A549 (cell line): ENCODE results near the gene CIRBP. TPM values are rescaled to one million over a fixed set of nuclear protein-coding genes. Genes with fewer than 3 reads are reported as not detected.
A peak's percentile ranks its signal among the peaks of the same experiment; 100 is the strongest.

Source experiments
- ATAC-seq, 2 experiments: fragments of 200-7000 bp in 1 of 2; fragments of >200 bp in 1 of 2; cut with Nextera tagmentation in 1 of 2; cut with Tn5 transposase in 1 of 2; 3 replicates each; pipeline versions ENCODE4 v1.8.0 to v1.9.1; 2018 to 2020; ENCODE audit warnings: mild to moderate bottlenecking in 1 of 2, moderate library complexity in 1 of 2
- CTCF ChIA-PET: fragments of 300-600 bp; sonication (Branson Sonifier 250); formaldehyde crosslinking; extraction: SDS; loops from one replicate; lab custom pipeline; 2021; ENCODE audit warnings: antibody characterized with exemption, inconsistent platforms; lab: Yijun Ruan, JAX
- POLR2A ChIA-PET: fragments of 350-600 bp; formaldehyde crosslinking; extraction: SDS; loops from one replicate; lab custom pipeline; 2021; ENCODE audit warnings: antibody characterized with exemption, inconsistent platforms; lab: Yijun Ruan, JAX
- DNase-seq, 2 experiments: peaks; one replicate each; pipeline versions ENCODE4 v3.0.0 to v3.0.0-alpha.2; 2011 to 2016; ENCODE audit warnings: low read depth in 1 of 2, low spot score in 1 of 2
- FAIRE-seq: peaks from 2 replicates; lab custom pipeline; 2011; peaks lifted over from hg19 to GRCh38; lab: Jason Lieb, UNC
- H3K27ac ChIP-seq, 2 experiments: fragments of >200 bp; sonication (Bioruptor Twin); formaldehyde crosslinking; 3 replicates each; pipeline ENCODE4 v1.5.1; 2016 to 2017
- H3K4me1 ChIP-seq: fragments of >200 bp; sonication (Bioruptor Twin); formaldehyde crosslinking; 3 replicates; pipeline ENCODE4 v1.6.1; 2016
- H3K4me2 ChIP-seq: fragments of >200 bp; sonication (Bioruptor Twin); formaldehyde crosslinking; 3 replicates; pipeline ENCODE4 v1.6.1; 2016
- H3K4me3 ChIP-seq: fragments of >200 bp; sonication (Bioruptor Twin); formaldehyde crosslinking; 3 replicates; pipeline ENCODE4 v1.5.1; 2016
- H3K9me3 ChIP-seq: fragments of >200 bp; sonication (Bioruptor Twin); formaldehyde crosslinking; 3 replicates; pipeline ENCODE4 v1.6.1; 2016
- BHLHE40 ChIP-seq: IDR thresholded peaks from 2 replicates; pipeline ENCODE4 v1.6.1; 2012; ENCODE audit warnings: low read depth, low read length, inconsistent platforms
- CBX8 ChIP-seq: fragments of 200-600 bp; sonication (generic); IDR thresholded peaks from 2 replicates; pipeline ENCODE4 v1.6.1; 2016
- E2F6 ChIP-seq: IDR thresholded peaks from 2 replicates; pipeline ENCODE4 v1.6.1; 2012; ENCODE audit warnings: low read depth, borderline replicate concordance
- EHMT2 ChIP-seq: fragments of 200-600 bp; sonication (generic); IDR thresholded peaks from 2 replicates; pipeline ENCODE4 v1.6.1; 2016; ENCODE audit warnings: antibody characterized with exemption, low read depth, mild to moderate bottlenecking, moderate library complexity
- HMGXB4 ChIP-seq: fragments of 250-450 bp; sonication (Bioruptor Pico); IDR thresholded peaks from 2 replicates; pipeline ENCODE4 v1.5.0; 2021; ENCODE audit warnings: mild to moderate bottlenecking, moderate library complexity, borderline replicate concordance
- JUN ChIP-seq, 2 experiments: fragments of >200 bp; sonication (Bioruptor Twin); formaldehyde crosslinking; IDR thresholded peaks; 2 replicates in 1 of 2; 3 replicates in 1 of 2; pipeline ENCODE4 v1.6.1; 2016 to 2017
- MAX ChIP-seq: IDR thresholded peaks from 2 replicates; pipeline ENCODE4 v1.6.1; 2012
- MAZ ChIP-seq: fragments of 150-350 bp; IDR thresholded peaks from 2 replicates; pipeline ENCODE4 v1.6.1; 2014; ENCODE audit warnings: antibody characterized with exemption, low read depth, low read length, borderline replicate concordance
- NFE2L2 ChIP-seq: fragments of 150-350 bp; conservative IDR thresholded peaks from 2 replicates; pipeline ENCODE4 v1.6.1; 2014; ENCODE audit warnings: low read length
- PHF8 ChIP-seq: fragments of 200-600 bp; sonication (generic); IDR thresholded peaks from 2 replicates; pipeline ENCODE4 v1.6.1; 2016; ENCODE audit warnings: low read depth, mild to moderate bottlenecking, antibody characterized with exemption, moderate library complexity, borderline replicate concordance
- RCOR1 ChIP-seq: fragments of 150-350 bp; IDR thresholded peaks from 2 replicates; pipeline ENCODE4 v1.6.1; 2014; ENCODE audit warnings: antibody characterized with exemption, low read length, low read depth
- ZNF302 ChIP-seq: fragments of 250-450 bp; sonication (Bioruptor Pico); IDR thresholded peaks from 2 replicates; pipeline ENCODE4 v1.9.0; 2021; ENCODE audit warnings: inconsistent platforms, mild to moderate bottlenecking, moderate library complexity
- ZSCAN20 ChIP-seq: fragments of 250-450 bp; sonication (Bioruptor Pico); IDR thresholded peaks from 2 replicates; pipeline ENCODE4 v1.8.0; 2022; ENCODE audit warnings: mild to moderate bottlenecking, moderate library complexity
- WGBS: methylation state at CpG from one replicate; pipeline ENCODE4 v1.1.6; 2017; ENCODE audit errors: missing lambda C conversion rate; 5-methylcytosine and 5-hydroxymethylcytosine counted together
- polyA plus RNA-seq, 4 experiments: library from polyadenylated mRNA; depleted of rRNA in 3 of 4; stranded (reverse); fragments of >200 nt; fragmentation: RNase III in 1 of 4; extraction: RNeasy Plus Mini Kit Qiagen cat#74134 plus additional on column Dnase treatment in 1 of 4; gene quantifications; 2 replicates in 3 of 4; 3 replicates in 1 of 4; pipeline ENCODE4 v1.2.3, GENCODE V29; 2011 to 2017

Gene CIRBP
- polyA plus RNA-seq, 2 of the 4 experiments (the other 2 are of a cell fraction), result 151 to 178 TPM

DNA sequence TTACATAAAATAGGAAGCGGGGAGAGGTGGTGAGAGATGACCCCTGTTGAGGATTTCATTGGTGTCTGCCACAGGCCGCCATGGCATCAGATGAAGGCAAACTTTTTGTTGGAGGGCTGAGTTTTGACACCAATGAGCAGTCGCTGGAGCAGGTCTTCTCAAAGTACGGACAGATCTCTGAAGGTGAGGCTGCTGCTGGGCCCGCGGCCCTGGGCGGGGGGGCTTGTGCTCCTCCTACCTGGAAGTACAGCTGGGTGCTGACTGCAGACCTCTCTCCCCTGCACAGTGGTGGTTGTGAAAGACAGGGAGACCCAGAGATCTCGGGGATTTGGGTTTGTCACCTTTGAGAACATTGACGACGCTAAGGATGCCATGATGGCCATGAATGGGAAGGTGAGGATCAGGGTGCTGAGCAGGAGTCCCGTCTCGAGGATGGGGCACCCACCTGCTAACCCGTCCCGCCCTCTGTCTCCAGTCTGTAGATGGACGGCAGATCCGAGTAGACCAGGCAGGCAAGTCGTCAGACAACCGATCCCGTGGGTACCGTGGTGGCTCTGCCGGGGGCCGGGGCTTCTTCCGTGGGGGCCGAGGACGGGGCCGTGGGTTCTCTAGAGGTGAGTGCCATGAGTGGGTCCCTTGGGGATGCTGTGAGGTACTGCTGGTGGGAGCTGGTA, 1.9 kb downstream of the CIRBP start:
- POLR2A ChIA-PET, result no interaction called here

DNA sequence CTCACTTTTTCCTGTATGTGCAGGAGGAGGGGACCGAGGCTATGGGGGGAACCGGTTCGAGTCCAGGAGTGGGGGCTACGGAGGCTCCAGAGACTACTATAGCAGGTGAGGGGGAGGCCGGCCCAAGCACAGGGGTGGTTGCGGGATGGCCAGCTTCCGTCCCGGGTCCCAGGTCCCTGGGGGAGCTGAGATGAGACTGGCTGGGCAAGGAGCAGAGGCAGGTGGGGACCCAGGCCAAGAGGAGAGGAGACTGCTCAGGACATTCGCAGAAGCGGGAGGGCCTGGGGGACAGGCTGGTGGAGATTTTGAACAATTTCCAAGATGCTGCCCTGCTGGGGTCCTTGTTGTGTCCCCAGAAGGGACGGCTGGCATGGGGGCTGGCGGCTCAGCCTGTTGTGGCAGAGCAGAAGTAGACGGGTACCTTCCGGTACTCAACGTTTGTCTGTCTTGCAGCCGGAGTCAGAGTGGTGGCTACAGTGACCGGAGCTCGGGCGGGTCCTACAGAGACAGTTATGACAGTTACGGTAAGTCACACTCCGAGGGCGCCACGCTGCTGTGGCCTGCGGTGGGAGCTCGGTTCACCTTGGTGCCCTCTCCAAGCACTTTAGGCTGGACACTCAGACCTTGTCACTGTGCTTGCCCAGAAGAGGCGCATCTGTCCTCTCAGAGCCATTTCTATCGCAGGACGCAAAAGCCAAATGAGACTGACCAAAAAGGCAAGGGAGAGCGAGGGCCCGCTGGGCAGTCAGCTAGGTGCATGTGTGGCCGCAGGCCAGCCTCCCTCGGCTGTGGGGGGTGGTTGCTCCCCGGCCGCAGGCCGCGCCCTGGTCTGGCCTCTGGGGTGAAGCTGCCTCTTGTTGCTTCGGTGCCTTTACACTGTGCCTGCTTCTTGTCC, 2.6 kb downstream of the CIRBP start:
- Histone ChIP-seq H3K4me3 (no peak overlapping the region), H3K4me1 (peaks cover 59% of the 10 kb centered on the region), H3K9me3 (no peaks in the 10 kb centered on the region), H3K27ac (peak overlapping the region in 1 of 2 experiments; percentile 99; a peak in 2 of 6 replicates), H3K4me2 (peak overlapping the region; percentile 97)
- no peak for FAIRE-seq
- POLR2A ChIA-PET, result no interaction called here
- ATAC-seq, result no peak
- TF ChIP-seq CBX8, result no peak
- no peak for TF ChIP-seq ZSCAN20 (CRISPR knock-in tag)
- no peak for TF ChIP-seq ZNF302 (CRISPR knock-in tag)
- TF ChIP-seq NFE2L2, result no peak
- no peak for TF ChIP-seq E2F6
- 97% methylated on average over 22 of the region's 37 CpGs for WGBS
- DNase-seq, result no peak
- CTCF ChIA-PET, result interaction anchor here (0.7 to 5.3 kb wide), 2 partner anchors 19 to 27 kb away, joined by 3 to 39 read pairs; no protein-coding TSS in a partner anchor

More for the DNA sequence above, 1.9 kb downstream of the CIRBP start:
- peak overlapping the region; percentile 81 for H3K4me3 ChIP-seq
- no peak for ATAC-seq
- 98% methylated on average over 17 of the region's 26 CpGs for WGBS
- CTCF ChIA-PET, result interaction anchor here (5.3 kb wide), 1 partner anchor 27 kb away, joined by 39 read pairs; no protein-coding TSS in a partner anchor
- peak overlapping the region; percentile 99 to 100; a peak in 3 of 6 replicates for H3K27ac ChIP-seq
- TF ChIP-seq MAX, result no peak
- TF ChIP-seq BHLHE40, result no peak
- TF ChIP-seq ZSCAN20 (CRISPR knock-in tag), result no peak
- no peak for TF ChIP-seq RCOR1
- no peak for TF ChIP-seq MAZ
- TF ChIP-seq, all 56 proteins: peak for 0
- no peaks in the 10 kb centered on the region for H3K9me3 ChIP-seq
- peaks cover 55% of the 10 kb centered on the region for H3K4me1 ChIP-seq
- peak overlapping the region; percentile 97 for H3K4me2 ChIP-seq
- FAIRE-seq (no peak), DNase-seq (no peak)

- DNase-seq, result no peak
- TF ChIP-seq JUN (IDR thresholded peaks at IDR 0.05), result 0 out of 5 replicates have a peak, but pooled peaks of 1 of the 2 experiments have one; percentile 17
- no peak for TF ChIP-seq EHMT2
- no peak for TF ChIP-seq HMGXB4
- TF ChIP-seq PHF8, result no peak
- H3K4me3 ChIP-seq, result no peak overlapping the region
- no peak overlapping the region for H3K4me2 ChIP-seq
- ChIA-PET POLR2A (interaction anchor here (0.6 to 0.8 kb wide), 2 partner anchors 20 to 172 kb away, joined by 4 to 6 read pairs; no protein-coding TSS in a partner anchor), CTCF (interaction anchor here (0.7 to 5.3 kb wide), 2 partner anchors 20 to 28 kb away, joined by 3 to 39 read pairs; no protein-coding TSS in a partner anchor)
- no peak overlapping the region for H3K27ac ChIP-seq
- H3K4me1 ChIP-seq, result peaks cover 55% of the 10 kb centered on the region
- no peak for FAIRE-seq
- H3K9me3 ChIP-seq, result no peaks in the 10 kb centered on the region
- no peak for ATAC-seq
- 93% methylated on average over 33 of the region's 33 CpGs for WGBS
Measured at GRCh38 chr19:1272423-1273262, 3.5 kb downstream of the CIRBP start.
